HEK293 (cell line): ENCODE measurements around the gene PPP2R1B.

ENCODE experiments used
- ZBTB21 ChIP-seq: fragments of 450-650 bp; formaldehyde crosslinking; IDR thresholded peaks from 2 replicates; pipeline ENCODE4 v1.5.1; 2017; ENCODE audit warnings: missing biosample characterization, missing genetic modification characterization
- TF ChIP-seq, protein P1 (sequence below): fragments of 450-650 bp; formaldehyde crosslinking; IDR thresholded peaks from 2 replicates; pipeline ENCODE4 v1.5.1; 2016; ENCODE audit warnings: missing biosample characterization, missing genetic modification characterization

- TF ChIP-seq, protein P1, sequence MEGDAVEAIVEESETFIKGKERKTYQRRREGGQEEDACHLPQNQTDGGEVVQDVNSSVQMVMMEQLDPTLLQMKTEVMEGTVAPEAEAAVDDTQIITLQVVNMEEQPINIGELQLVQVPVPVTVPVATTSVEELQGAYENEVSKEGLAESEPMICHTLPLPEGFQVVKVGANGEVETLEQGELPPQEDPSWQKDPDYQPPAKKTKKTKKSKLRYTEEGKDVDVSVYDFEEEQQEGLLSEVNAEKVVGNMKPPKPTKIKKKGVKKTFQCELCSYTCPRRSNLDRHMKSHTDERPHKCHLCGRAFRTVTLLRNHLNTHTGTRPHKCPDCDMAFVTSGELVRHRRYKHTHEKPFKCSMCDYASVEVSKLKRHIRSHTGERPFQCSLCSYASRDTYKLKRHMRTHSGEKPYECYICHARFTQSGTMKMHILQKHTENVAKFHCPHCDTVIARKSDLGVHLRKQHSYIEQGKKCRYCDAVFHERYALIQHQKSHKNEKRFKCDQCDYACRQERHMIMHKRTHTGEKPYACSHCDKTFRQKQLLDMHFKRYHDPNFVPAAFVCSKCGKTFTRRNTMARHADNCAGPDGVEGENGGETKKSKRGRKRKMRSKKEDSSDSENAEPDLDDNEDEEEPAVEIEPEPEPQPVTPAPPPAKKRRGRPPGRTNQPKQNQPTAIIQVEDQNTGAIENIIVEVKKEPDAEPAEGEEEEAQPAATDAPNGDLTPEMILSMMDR: no peak
- no peak for TF ChIP-seq ZBTB21 (tag by site-specific recombination)
These were observed 72.8 kb downstream of the PPP2R1B start for GRCh38 chr11:111693224-111693937.
